Esophagus muscularis mucosa (tissue), 3 donors: ENCODE measurements around the gene CHRNA4.

Experiments
- CTCF ChIP-seq, 3 experiments: fragments of 200-600 bp in 2 of 3; fragments of 450-650 bp in 1 of 3; sonication (generic) in 2 of 3; IDR thresholded peaks; one replicate each; pipeline ENCODE4 v1.5.1; 2017 to 2019; ENCODE audit warnings: antibody characterized with exemption in 3 of 3, mild to moderate bottlenecking in 2 of 3, moderate library complexity in 1 of 3
- POLR2A ChIP-seq: fragments of 450-650 bp; IDR thresholded peaks from one replicate; pipeline ENCODE4 v1.6.1; 2017; ENCODE audit warnings: antibody characterized with exemption, moderate library complexity, mild to moderate bottlenecking, low read depth
- POLR2AphosphoS5 ChIP-seq, 2 donors: sonication (generic); formaldehyde crosslinking; IDR thresholded peaks; one replicate each; pipeline ENCODE4 v1.6.1; 2017; ENCODE audit warnings: antibody characterized with exemption in 2 of 2

- no peak for TF ChIP-seq CTCF (IDR thresholded peaks at IDR 0.05)
- TF ChIP-seq POLR2AphosphoS5 (IDR thresholded peaks at IDR 0.05): no peak
- TF ChIP-seq POLR2A: no peak
These were observed 59.5 kb downstream of the CHRNA4 start for GRCh38 chr20:63301671-63302070.
